CD4-positive, CD25-positive, alpha-beta regulatory T cell (primary cell): ENCODE data around the gene TTC16. TPM values are rescaled to one million over a fixed set of nuclear protein-coding genes. Genes with fewer than 3 reads are reported as not detected.

Experiments used
- ATAC-seq, 2 donors: fragments of 150-1000 bp; cut with Tn5 transposase; one replicate each; pipeline ENCODE4 v1.10.0; 2021; ENCODE audit warnings: low read depth in 2 of 2, moderate number of reproducible peaks in 2 of 2, moderate library complexity in 1 of 2
- DNase-seq, 3 donors: peaks; one replicate each; pipeline versions ENCODE4 v3.0.0 to v3.0.0-alpha.2; 2012 to 2022; ENCODE audit warnings: mixed read lengths in 1 of 3
- H3K27ac ChIP-seq: one replicate; pipeline ENCODE4 v1.7.0; 2013; ENCODE audit warnings: mild to moderate bottlenecking, low read length; ENCODE audit not compliant: insufficient read depth, poor library complexity, severe bottlenecking
- H3K27me3 ChIP-seq: one replicate; pipeline ENCODE4 v1.7.0; 2013; ENCODE audit warnings: low read length; ENCODE audit not compliant: control insufficient read depth, insufficient read depth
- H3K36me3 ChIP-seq: one replicate; pipeline ENCODE4 v1.7.0; 2013; ENCODE audit warnings: mild to moderate bottlenecking, low read length, moderate library complexity; ENCODE audit not compliant: control insufficient read depth, insufficient read depth
- H3K4me1 ChIP-seq: 2 replicates; pipeline ENCODE4 v1.7.0; 2013; ENCODE audit warnings: mild to moderate bottlenecking, low read length; ENCODE audit not compliant: insufficient read depth, control insufficient read depth, poor library complexity, severe bottlenecking
- H3K4me3 ChIP-seq: one replicate; pipeline ENCODE4 v1.7.0; 2013; ENCODE audit warnings: low read depth, mild to moderate bottlenecking, low read length, moderate library complexity
- H3K9me3 ChIP-seq, 2 experiments: 1 replicate in 1 of 2; 2 replicates in 1 of 2; pipeline ENCODE4 v1.7.0; 2013; ENCODE audit warnings: low read length in 2 of 2, mild to moderate bottlenecking in 1 of 2, moderate library complexity in 1 of 2; ENCODE audit not compliant: control insufficient read depth in 2 of 2
- H3K27ac Mint-ChIP-seq, 3 donors: one replicate each; pipeline ENCODE4 v1.8.0; 2020 to 2022; ENCODE audit warnings: mild to moderate bottlenecking in 3 of 3, mixed read lengths in 3 of 3, moderate library complexity in 2 of 3
- H3K27me3 Mint-ChIP-seq: one replicate; pipeline ENCODE4 v1.8.0; 2022; ENCODE audit warnings: mild to moderate bottlenecking, mixed read lengths
- H3K36me3 Mint-ChIP-seq: one replicate; pipeline ENCODE4 v1.8.0; 2020; ENCODE audit warnings: mixed read lengths
- H3K4me1 Mint-ChIP-seq, 4 donors: one replicate each; pipeline ENCODE4 v1.8.0; 2020 to 2022; ENCODE audit warnings: mixed read lengths in 4 of 4, mild to moderate bottlenecking in 1 of 4
- H3K4me3 Mint-ChIP-seq, 4 donors: one replicate each; pipeline ENCODE4 v1.8.0; 2020 to 2022; ENCODE audit warnings: mild to moderate bottlenecking in 4 of 4, mixed read lengths in 4 of 4, moderate library complexity in 3 of 4
- H3K9me3 Mint-ChIP-seq, 7 donors: one replicate each; pipeline ENCODE4 v1.8.0; 2020 to 2022; ENCODE audit warnings: mixed read lengths in 7 of 7, mild to moderate bottlenecking in 3 of 7, moderate library complexity in 2 of 7
- polyA plus RNA-seq, 4 donors: library from polyadenylated mRNA; unstranded; fragments of 300-500 nt; fragmentation: Illumina TruSeq; gene quantifications; one replicate each; pipeline ENCODE4 v1.2.3, GENCODE V29; 2021
- total RNA-seq: library from RNA; stranded (reverse); gene quantifications from one replicate; pipeline ENCODE4 v1.2.3, GENCODE V29; 2022

The TTC16 gene
- total and polyA plus RNA-seq, 5 donors from 2014 or later: 0.28 to 1.7 (median 0.38) TPM; not detected in 2

GRCh38 chr9:127716412-127716811 lies 533 bp downstream of the TTC16 start:
- H3K27ac Mint-ChIP-seq: peak overlapping the region; percentile 71 to 99 (median 96)
- Histone ChIP-seq H3K27ac (peak overlapping the region; percentile 81), H3K9me3 (no peaks in the 10 kb centered on the region), H3K36me3 (no peaks in the 10 kb centered on the region), H3K4me1 (peaks cover 21% of the 10 kb centered on the region), H3K27me3 (no peaks in the 10 kb centered on the region), H3K4me3 (no peak overlapping the region)
- ATAC-seq (no peak), DNase-seq (no peak)
- peaks cover 7% of the 10 kb centered on the region for H3K27me3 Mint-ChIP-seq
- peak overlapping the region; percentile 86 to 99 (median 98) for H3K4me3 Mint-ChIP-seq
- peaks cover 0 to 47% (median 18%) of the 10 kb centered on the region in 4 donors for H3K4me1 Mint-ChIP-seq
- peaks cover 0 to 1% (median 0%) of the 10 kb centered on the region in 7 donors for H3K9me3 Mint-ChIP-seq
- H3K36me3 Mint-ChIP-seq: no peaks in the 10 kb centered on the region

- ATAC-seq: no peak
- H3K36me3 Mint-ChIP-seq: no peaks in the 10 kb centered on the region
- H3K4me1 Mint-ChIP-seq: peaks cover 0 to 45% (median 18%) of the 10 kb centered on the region in 4 donors
- Histone ChIP-seq H3K27ac (no peak overlapping the region), H3K9me3 (no peaks in the 10 kb centered on the region), H3K4me1 (peaks cover 21% of the 10 kb centered on the region), H3K36me3 (no peaks in the 10 kb centered on the region), H3K27me3 (no peaks in the 10 kb centered on the region), H3K4me3 (no peak overlapping the region)
- DNase-seq: no peak
- peaks cover 0 to 1% (median 0%) of the 10 kb centered on the region in 7 donors for H3K9me3 Mint-ChIP-seq
- peak overlapping the region in 1 of 3 donors; percentile 74 for H3K27ac Mint-ChIP-seq
- peak overlapping the region in 3 of 4 donors; percentile 41 to 54 (median 48) for H3K4me3 Mint-ChIP-seq
- peaks cover 7% of the 10 kb centered on the region for H3K27me3 Mint-ChIP-seq
Measured at GRCh38 chr9:127717766-127718165, 1.9 kb downstream of the TTC16 start.

- Mint-ChIP-seq H3K9me3 (no peaks in the 10 kb centered on the region), H3K4me3 (peak overlapping the region; percentile 10 to 84 (median 74)), H3K36me3 (no peaks in the 10 kb centered on the region), H3K27me3 (peaks cover 6% of the 10 kb centered on the region), H3K4me1 (peaks cover 0 to 38% (median 16%) of the 10 kb centered on the region in 4 donors), H3K27ac (peak overlapping the region; percentile 12 to 93 (median 91))
- Histone ChIP-seq H3K4me3 (no peak overlapping the region), H3K27ac (peak overlapping the region; percentile 9), H3K9me3 (no peaks in the 10 kb centered on the region), H3K4me1 (peaks cover 15% of the 10 kb centered on the region), H3K36me3 (no peaks in the 10 kb centered on the region), H3K27me3 (no peaks in the 10 kb centered on the region)
- DNase-seq: peak in 1 of 3 donors; percentile 70
- no peak for ATAC-seq
Measured at GRCh38 chr9:127720031-127720864, 4.4 kb downstream of the TTC16 start.

GRCh38 chr9:127720865-127721227 lies 5.0 kb downstream of the TTC16 start:
- H3K36me3 Mint-ChIP-seq: no peaks in the 10 kb centered on the region
- no peak for DNase-seq
- Histone ChIP-seq H3K4me1 (peaks cover 14% of the 10 kb centered on the region), H3K27ac (no peak overlapping the region), H3K4me3 (no peak overlapping the region), H3K9me3 (no peaks in the 10 kb centered on the region), H3K36me3 (no peaks in the 10 kb centered on the region), H3K27me3 (no peaks in the 10 kb centered on the region)
- peak overlapping the region in 1 of 3 donors; percentile 88 for H3K27ac Mint-ChIP-seq
- no peaks in the 10 kb centered on the region for H3K27me3 Mint-ChIP-seq
- no peaks in the 10 kb centered on the region for H3K9me3 Mint-ChIP-seq
- H3K4me3 Mint-ChIP-seq: no peak overlapping the region
- H3K4me1 Mint-ChIP-seq: peaks cover 0 to 34% (median 13%) of the 10 kb centered on the region in 4 donors
- ATAC-seq: no peak

- Histone ChIP-seq H3K4me3 (no peak overlapping the region), H3K27ac (no peak overlapping the region), H3K4me1 (peaks cover 9% of the 10 kb centered on the region), H3K36me3 (no peaks in the 10 kb centered on the region), H3K9me3 (no peaks in the 10 kb centered on the region), H3K27me3 (no peaks in the 10 kb centered on the region)
- Mint-ChIP-seq H3K27ac (peak overlapping the region in 1 of 3 donors; percentile 88), H3K9me3 (no peaks in the 10 kb centered on the region), H3K27me3 (no peaks in the 10 kb centered on the region), H3K36me3 (no peaks in the 10 kb centered on the region), H3K4me1 (peaks cover 0 to 29% (median 9%) of the 10 kb centered on the region in 4 donors), H3K4me3 (peak overlapping the region in 1 of 4 donors; percentile 54)
- ATAC-seq: no peak
- no peak for DNase-seq
Measured at GRCh38 chr9:127721391-127721821, 5.5 kb downstream of the TTC16 start.

- Mint-ChIP-seq H3K27me3 (no peaks in the 10 kb centered on the region), H3K27ac (no peak overlapping the region), H3K9me3 (no peaks in the 10 kb centered on the region), H3K4me1 (peaks cover 0 to 29% (median 9%) of the 10 kb centered on the region in 4 donors), H3K36me3 (no peaks in the 10 kb centered on the region), H3K4me3 (peak overlapping the region in 1 of 4 donors; percentile 54)
- Histone ChIP-seq H3K4me1 (peaks cover 9% of the 10 kb centered on the region), H3K9me3 (no peaks in the 10 kb centered on the region), H3K36me3 (no peaks in the 10 kb centered on the region), H3K27me3 (no peaks in the 10 kb centered on the region), H3K27ac (no peak overlapping the region), H3K4me3 (no peak overlapping the region)
- ATAC-seq: no peak
- no peak for DNase-seq
Measured at GRCh38 chr9:127722055-127722745, 6.3 kb downstream of the TTC16 start.

- Histone ChIP-seq H3K4me1 (peaks cover 9% of the 10 kb centered on the region), H3K27ac (no peak overlapping the region), H3K4me3 (no peak overlapping the region), H3K9me3 (no peaks in the 10 kb centered on the region), H3K27me3 (no peaks in the 10 kb centered on the region), H3K36me3 (no peaks in the 10 kb centered on the region)
- H3K27me3 Mint-ChIP-seq: no peaks in the 10 kb centered on the region
- no peaks in the 10 kb centered on the region for H3K9me3 Mint-ChIP-seq
- no peak overlapping the region for H3K27ac Mint-ChIP-seq
- ATAC-seq (no peak), DNase-seq (no peak)
- H3K36me3 Mint-ChIP-seq: no peaks in the 10 kb centered on the region
- peaks cover 0 to 27% (median 9%) of the 10 kb centered on the region in 4 donors for H3K4me1 Mint-ChIP-seq
- H3K4me3 Mint-ChIP-seq: no peak overlapping the region
Measured at GRCh38 chr9:127723013-127723412, 7.1 kb downstream of the TTC16 start.
